Hepatocyte (in vitro differentiated cells): ENCODE results near the gene NPEPL1. TPM values are rescaled to one million over a fixed set of nuclear protein-coding genes. Genes with fewer than 3 reads are reported as not detected.

Experiments
- DNase-seq: peaks from one replicate; pipeline ENCODE4 v3.0.0-alpha.2; 2016; ENCODE audit warnings: low spot score
- H2AFZ ChIP-seq: fragments of 200-600 bp; sonication (generic); 2 replicates; pipeline ENCODE4 v1.6.0; 2016; ENCODE audit warnings: antibody characterized with exemption, mild to moderate bottlenecking
- H3K27ac ChIP-seq: fragments of 200-600 bp; sonication (generic); 2 replicates; pipeline ENCODE4 v1.5.1; 2016; ENCODE audit warnings: mild to moderate bottlenecking
- H3K27me3 ChIP-seq: fragments of 200-600 bp; sonication (generic); 2 replicates; pipeline ENCODE4 v1.6.1; 2016
- H3K36me3 ChIP-seq: fragments of 200-600 bp; sonication (generic); replicated peaks from 2 replicates; pipeline ENCODE4 v1.5.1; 2016; ENCODE audit warnings: low read depth; ENCODE audit not compliant: insufficient read depth
- H3K4me1 ChIP-seq: fragments of 200-600 bp; sonication (generic); 2 replicates; pipeline ENCODE4 v1.5.1; 2016; ENCODE audit warnings: mild to moderate bottlenecking, moderate library complexity; ENCODE audit not compliant: insufficient read depth
- H3K4me2 ChIP-seq: fragments of 200-600 bp; sonication (generic); 2 replicates; pipeline ENCODE4 v1.6.0; 2016
- H3K4me3 ChIP-seq: fragments of 200-600 bp; sonication (generic); 2 replicates; pipeline ENCODE4 v1.5.1; 2016; ENCODE audit warnings: mild to moderate bottlenecking
- H3K79me2 ChIP-seq: fragments of 200-600 bp; sonication (generic); 2 replicates; pipeline ENCODE4 v1.6.0; 2017; ENCODE audit warnings: mild to moderate bottlenecking
- H3K9me2 ChIP-seq: fragments of 200-600 bp; sonication (generic); replicated peaks from 2 replicates; pipeline ENCODE4 v1.6.0; 2017; ENCODE audit warnings: mild to moderate bottlenecking; ENCODE audit not compliant: insufficient read depth
- H3K9me3 ChIP-seq: fragments of 200-600 bp; sonication (generic); 2 replicates; pipeline ENCODE4 v1.5.1; 2016; ENCODE audit warnings: low read depth, mild to moderate bottlenecking
- H4K20me1 ChIP-seq: fragments of 200-600 bp; sonication (generic); 2 replicates; pipeline ENCODE4 v1.6.0; 2016; ENCODE audit warnings: mild to moderate bottlenecking; ENCODE audit not compliant: insufficient read depth, poor library complexity, severe bottlenecking
- EZH2 ChIP-seq: fragments of 200-600 bp; sonication (generic); IDR thresholded peaks from 2 replicates; pipeline ENCODE4 v1.6.1; 2016; ENCODE audit warnings: antibody characterized with exemption, mild to moderate bottlenecking, borderline replicate concordance
- EZH2phosphoT487 ChIP-seq: fragments of 200-600 bp; sonication (generic); IDR thresholded peaks from one replicate; pipeline ENCODE4 v1.6.1; 2018; ENCODE audit warnings: antibody characterized with exemption, mild to moderate bottlenecking, low read depth, moderate library complexity; ENCODE audit not compliant: unreplicated experiment, severe bottlenecking
- WGBS: methylation state at CpG from one replicate; pipeline ENCODE4 v1.1.6; 2016; ENCODE audit warnings: low lambda C conversion rate; ENCODE audit errors: missing lambda C conversion rate; 5-methylcytosine and 5-hydroxymethylcytosine counted together
- polyA plus RNA-seq: library from polyadenylated mRNA; unstranded; fragments of >200 nt; fragmentation: Nextera tagmentation; extraction: Ambion mirVana; gene quantifications from 2 replicates; pipeline ENCODE4 v1.2.1, GENCODE V29; 2016
- total RNA-seq: library from RNA; depleted of rRNA; stranded (reverse); fragments of >200 nt; gene quantifications from 2 replicates; pipeline ENCODE4 v1.2.3, GENCODE V29; 2014
- TF ChIP-seq, protein P1 (sequence below): fragments of 200-600 bp; sonication (generic); IDR thresholded peaks from 2 replicates; pipeline ENCODE4 v1.5.1; 2016; ENCODE audit warnings: antibody characterized with exemption, mild to moderate bottlenecking; ENCODE audit not compliant: poor library complexity

The NPEPL1 gene
- total and polyA plus RNA-seq, 2 experiments from 2014 or later: 15.2 to 42.3 TPM

DNA sequence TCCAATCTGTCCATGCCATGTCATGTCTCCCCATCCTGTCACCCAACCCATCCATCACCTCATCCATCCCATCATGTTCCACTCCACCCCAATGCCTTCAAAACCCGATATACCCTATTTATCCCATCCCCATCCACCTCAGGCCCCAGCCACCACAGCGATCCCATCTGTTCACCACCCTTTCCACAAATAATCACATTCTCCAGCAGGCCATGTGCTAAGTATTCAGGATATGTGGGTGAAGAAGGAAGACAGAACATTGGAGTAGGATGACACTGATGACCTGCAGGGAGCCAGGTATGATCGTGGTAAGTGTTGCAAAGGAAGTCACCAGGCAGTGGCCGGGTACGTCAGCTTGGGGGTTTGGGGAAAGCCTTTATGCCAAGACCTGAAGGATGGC, 48.8 kb downstream of the NPEPL1 start:
- no peaks in the 10 kb centered on the region for H4K20me1 ChIP-seq
- H3K4me3 ChIP-seq: no peak overlapping the region
- TF ChIP-seq EZH2phosphoT487 (no peak), EZH2 (no peak)
- TF ChIP-seq, protein P1, sequence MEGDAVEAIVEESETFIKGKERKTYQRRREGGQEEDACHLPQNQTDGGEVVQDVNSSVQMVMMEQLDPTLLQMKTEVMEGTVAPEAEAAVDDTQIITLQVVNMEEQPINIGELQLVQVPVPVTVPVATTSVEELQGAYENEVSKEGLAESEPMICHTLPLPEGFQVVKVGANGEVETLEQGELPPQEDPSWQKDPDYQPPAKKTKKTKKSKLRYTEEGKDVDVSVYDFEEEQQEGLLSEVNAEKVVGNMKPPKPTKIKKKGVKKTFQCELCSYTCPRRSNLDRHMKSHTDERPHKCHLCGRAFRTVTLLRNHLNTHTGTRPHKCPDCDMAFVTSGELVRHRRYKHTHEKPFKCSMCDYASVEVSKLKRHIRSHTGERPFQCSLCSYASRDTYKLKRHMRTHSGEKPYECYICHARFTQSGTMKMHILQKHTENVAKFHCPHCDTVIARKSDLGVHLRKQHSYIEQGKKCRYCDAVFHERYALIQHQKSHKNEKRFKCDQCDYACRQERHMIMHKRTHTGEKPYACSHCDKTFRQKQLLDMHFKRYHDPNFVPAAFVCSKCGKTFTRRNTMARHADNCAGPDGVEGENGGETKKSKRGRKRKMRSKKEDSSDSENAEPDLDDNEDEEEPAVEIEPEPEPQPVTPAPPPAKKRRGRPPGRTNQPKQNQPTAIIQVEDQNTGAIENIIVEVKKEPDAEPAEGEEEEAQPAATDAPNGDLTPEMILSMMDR: no peak
- 94% methylated on average over 5 of the region's 5 CpGs for WGBS
- no peaks in the 10 kb centered on the region for H3K27me3 ChIP-seq
- no peak overlapping the region for H2AFZ ChIP-seq
- no peaks in the 10 kb centered on the region for H3K36me3 ChIP-seq
- no peaks in the 10 kb centered on the region for H3K9me3 ChIP-seq
- no peak for DNase-seq
- no peaks in the 10 kb centered on the region for H3K4me1 ChIP-seq
- no peak overlapping the region for H3K27ac ChIP-seq
- no peaks in the 10 kb centered on the region for H3K79me2 ChIP-seq
- no peaks in the 10 kb centered on the region for H3K9me2 ChIP-seq
- no peak overlapping the region for H3K4me2 ChIP-seq

DNA sequence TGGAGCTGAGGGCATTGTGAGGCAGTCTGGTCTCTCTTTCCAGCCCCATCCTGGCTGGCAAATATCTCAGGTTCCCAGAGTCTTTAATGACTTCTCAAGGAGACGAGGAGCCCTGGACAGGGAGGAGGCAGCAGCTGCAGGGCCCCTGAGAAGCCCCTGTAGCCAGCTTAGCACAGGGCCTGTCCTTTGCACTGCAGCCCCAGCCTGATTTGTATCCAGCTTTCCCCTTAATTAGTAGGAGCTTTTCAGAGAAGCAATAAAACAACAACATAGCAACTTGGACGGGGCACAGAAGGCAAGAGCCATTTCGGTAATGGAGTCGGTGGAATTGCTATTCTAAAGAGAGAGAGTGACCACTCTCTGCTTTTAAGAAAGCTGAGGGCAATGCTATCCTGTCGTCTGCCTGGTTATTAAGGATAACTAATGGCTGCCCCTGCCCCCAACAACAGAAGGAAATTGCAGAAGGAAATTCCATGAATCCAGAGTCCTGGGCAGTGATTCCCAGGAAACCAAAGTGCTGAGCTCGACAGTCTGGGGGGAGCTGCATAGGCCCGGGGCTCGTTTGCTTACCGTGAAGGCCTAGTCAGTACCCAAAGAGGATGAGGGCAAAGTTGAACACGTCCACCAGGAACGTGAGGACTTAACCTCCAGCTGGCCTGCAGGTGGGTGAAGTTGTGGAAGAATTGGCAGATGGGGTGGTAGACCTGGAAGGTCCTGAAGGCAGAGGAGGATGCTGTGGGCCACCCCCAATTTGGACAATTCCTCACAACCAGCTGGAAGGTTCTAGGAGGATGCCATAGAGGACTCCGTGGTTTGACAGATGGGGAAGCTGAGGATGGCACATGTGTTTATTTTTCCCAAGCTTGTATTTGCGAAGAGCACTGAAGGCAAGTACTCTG, 50.3 kb downstream of the NPEPL1 start:
- Histone ChIP-seq H3K79me2 (no peaks in the 10 kb centered on the region), H3K4me2 (no peak overlapping the region), H3K9me2 (no peaks in the 10 kb centered on the region), H3K4me3 (no peak overlapping the region), H3K36me3 (no peaks in the 10 kb centered on the region), H3K27me3 (peaks cover 4% of the 10 kb centered on the region), H3K9me3 (no peaks in the 10 kb centered on the region), H3K27ac (no peak overlapping the region), H3K4me1 (no peaks in the 10 kb centered on the region), H2AFZ (no peak overlapping the region), H4K20me1 (no peaks in the 10 kb centered on the region)
- WGBS: 64% methylated on average over 13 of the region's 13 CpGs
- TF ChIP-seq EZH2phosphoT487 (no peak), EZH2 (no peak)
- TF ChIP-seq, protein P1: no peak
- DNase-seq: no peak

DNA sequence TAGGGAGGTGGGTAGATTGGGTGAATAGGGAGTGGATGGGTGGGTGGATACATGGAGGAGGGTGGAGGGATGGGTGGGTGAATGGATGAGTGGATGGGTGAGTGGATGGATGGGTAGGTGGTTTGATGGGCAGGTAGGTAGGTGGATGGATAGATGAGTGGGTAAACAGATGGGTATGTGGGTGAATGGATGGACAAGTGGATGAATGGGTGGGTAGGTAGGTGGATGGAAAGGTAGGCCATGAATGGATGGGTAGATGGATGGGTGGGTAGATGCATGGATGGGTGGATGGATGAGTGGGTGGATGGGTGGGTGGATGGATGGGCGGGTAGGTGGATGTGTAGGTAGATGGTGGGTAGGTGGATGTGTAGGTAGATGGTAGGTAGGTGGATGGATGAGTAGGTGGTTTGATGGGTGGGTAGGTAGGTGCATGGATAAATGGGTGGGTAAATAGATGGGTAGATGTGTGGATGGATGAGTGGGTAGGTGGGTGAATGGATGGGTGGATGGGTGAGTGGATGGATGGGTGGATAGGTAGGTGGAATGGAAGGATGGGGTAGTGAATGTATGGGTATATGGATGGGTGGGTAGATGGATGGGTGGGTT, 51.4 kb downstream of the NPEPL1 start:
- no peak overlapping the region for H3K4me2 ChIP-seq
- WGBS: no CpG with 5 or more reads among the region's 1 CpG

More for the DNA sequence above, 51.4 kb downstream of the NPEPL1 start:
- Histone ChIP-seq H3K79me2 (no peaks in the 10 kb centered on the region), H3K27ac (no peak overlapping the region), H2AFZ (no peak overlapping the region), H3K9me3 (no peaks in the 10 kb centered on the region), H3K4me3 (no peak overlapping the region), H3K36me3 (no peaks in the 10 kb centered on the region), H3K27me3 (peaks cover 4% of the 10 kb centered on the region), H4K20me1 (no peaks in the 10 kb centered on the region), H3K4me1 (no peaks in the 10 kb centered on the region), H3K9me2 (no peaks in the 10 kb centered on the region)
- no peak for DNase-seq
- TF ChIP-seq EZH2 (no peak), EZH2phosphoT487 (no peak)
- TF ChIP-seq, protein P1: no peak
